Natural killer cell treated with Interleukin-12 subunit alpha and Interleukin-12 subunit beta and Interleukin-15 and Interleukin-18, amount 100 ng/mL, for 72 hours (primary cell): ENCODE results near the gene STOML2. TPM values are rescaled to one million over a fixed set of nuclear protein-coding genes. Genes with fewer than 3 reads are reported as not detected.

Experiments used
- ATAC-seq, 2 donors: fragments of 150-1000 bp; cut with Tn5 transposase in 1 of 2; sonication (Bioruptor Pico), chemical (Tn5 transposase) in 1 of 2; 2 replicates each; pipeline ENCODE4 v1.10.0; 2021
- DNase-seq: peaks from one replicate; pipeline ENCODE4 v3.0.0; 2022; ENCODE audit warnings: low spot score
- H3K27ac Mint-ChIP-seq, 2 donors: 1 replicate in 1 of 2; 2 replicates in 1 of 2; pipeline ENCODE4 v1.8.0; 2022; ENCODE audit warnings: mixed read lengths in 2 of 2, mild to moderate bottlenecking in 1 of 2, moderate library complexity in 1 of 2
- H3K27me3 Mint-ChIP-seq, 2 donors: 1 replicate in 1 of 2; 2 replicates in 1 of 2; pipeline ENCODE4 v1.8.0; 2022; ENCODE audit warnings: mixed read lengths in 2 of 2
- H3K36me3 Mint-ChIP-seq: one replicate; pipeline ENCODE4 v1.8.0; 2022; ENCODE audit warnings: mixed read lengths
- H3K4me1 Mint-ChIP-seq, 2 donors: 1 replicate in 1 of 2; 2 replicates in 1 of 2; pipeline ENCODE4 v1.8.0; 2022; ENCODE audit warnings: low read depth in 2 of 2, mixed read lengths in 2 of 2, mild to moderate bottlenecking in 1 of 2
- H3K4me3 Mint-ChIP-seq: one replicate; pipeline ENCODE4 v1.8.0; 2022; ENCODE audit warnings: mixed read lengths
- H3K9me3 Mint-ChIP-seq: 2 replicates; pipeline ENCODE4 v1.8.0; 2022; ENCODE audit warnings: mixed read lengths
- total RNA-seq, 2 donors: library from RNA; stranded (reverse); gene quantifications; one replicate each; pipeline ENCODE4 v1.2.3, GENCODE V29; 2022

The STOML2 gene
- total RNA-seq, 2 donors from 2014 or later, result 138 to 201 TPM

GRCh38 chr9:35072461-35073278 lies 30.3 kb downstream of the STOML2 start, which contains the start of gene VCP:
Gene VCP, minus strand, starts transcription at chr9:35072625. Its CDS starts 272 bp downstream, at chr9:35072353.
- peaks cover 54 to 60% of the 10 kb centered on the region in 2 donors for H3K4me1 Mint-ChIP-seq
- H3K9me3 Mint-ChIP-seq, result no peaks in the 10 kb centered on the region
- peaks cover 35% of the 10 kb centered on the region for H3K36me3 Mint-ChIP-seq
- peak; percentile 93 to 95 for ATAC-seq
- no peaks in the 10 kb centered on the region for H3K27me3 Mint-ChIP-seq
- H3K4me3 Mint-ChIP-seq, result peak within 1 kb of the TSS; percentile 94
- H3K27ac Mint-ChIP-seq, result peak within 1 kb of the TSS; percentile 93 to 96
- peak; percentile 98 for DNase-seq

- H3K36me3 Mint-ChIP-seq, result peaks cover 40% of the 10 kb centered on the region
- peak overlapping the region; percentile 94 for H3K4me3 Mint-ChIP-seq
- H3K9me3 Mint-ChIP-seq, result no peaks in the 10 kb centered on the region
- peak overlapping the region; percentile 93 to 96 for H3K27ac Mint-ChIP-seq
- peaks cover 55 to 59% of the 10 kb centered on the region in 2 donors for H3K4me1 Mint-ChIP-seq
- ATAC-seq (peak; percentile 84 to 86), DNase-seq (peak; percentile 87)
- no peaks in the 10 kb centered on the region for H3K27me3 Mint-ChIP-seq
These were observed 31.0 kb downstream of the STOML2 start for GRCh38 chr9:35071814-35072460.

GRCh38 chr9:35070823-35071813 lies 31.8 kb downstream of the STOML2 start:
- ATAC-seq (no peak), DNase-seq (no peak)
- peaks cover 56 to 58% of the 10 kb centered on the region in 2 donors for H3K4me1 Mint-ChIP-seq
- peak overlapping the region; percentile 94 for H3K4me3 Mint-ChIP-seq
- no peaks in the 10 kb centered on the region for H3K9me3 Mint-ChIP-seq
- peaks cover 42% of the 10 kb centered on the region for H3K36me3 Mint-ChIP-seq
- no peaks in the 10 kb centered on the region for H3K27me3 Mint-ChIP-seq
- H3K27ac Mint-ChIP-seq, result peak overlapping the region; percentile 93 to 96

GRCh38 chr9:35069020-35069419 lies 33.9 kb downstream of the STOML2 start:
- Mint-ChIP-seq H3K27me3 (no peaks in the 10 kb centered on the region), H3K9me3 (no peaks in the 10 kb centered on the region), H3K4me1 (peaks cover 53 to 56% of the 10 kb centered on the region in 2 donors), H3K36me3 (peaks cover 43% of the 10 kb centered on the region), H3K4me3 (peak overlapping the region; percentile 94), H3K27ac (peak overlapping the region; percentile 93 to 96)
- DNase-seq (no peak), ATAC-seq (no peak)

GRCh38 chr9:35067056-35067455 lies 35.9 kb downstream of the STOML2 start:
- Mint-ChIP-seq H3K4me3 (no peak overlapping the region), H3K27me3 (no peaks in the 10 kb centered on the region), H3K36me3 (peaks cover 57% of the 10 kb centered on the region), H3K9me3 (no peaks in the 10 kb centered on the region), H3K4me1 (peaks cover 38 to 48% of the 10 kb centered on the region in 2 donors), H3K27ac (peak overlapping the region in 1 of 2 donors; percentile 23)
- ATAC-seq (no peak), DNase-seq (no peak)

- Mint-ChIP-seq H3K27me3 (no peaks in the 10 kb centered on the region), H3K27ac (no peak overlapping the region), H3K4me1 (peaks cover 0 to 22% of the 10 kb centered on the region in 2 donors), H3K9me3 (no peaks in the 10 kb centered on the region), H3K36me3 (peaks cover 41% of the 10 kb centered on the region), H3K4me3 (no peak overlapping the region)
- ATAC-seq, result no peak
- DNase-seq, result no peak
These were observed 42.3 kb downstream of the STOML2 start for GRCh38 chr9:35060548-35061207.

- no peaks in the 10 kb centered on the region for H3K9me3 Mint-ChIP-seq
- no peak overlapping the region for H3K4me3 Mint-ChIP-seq
- no peaks in the 10 kb centered on the region for H3K27me3 Mint-ChIP-seq
- H3K4me1 Mint-ChIP-seq, result peaks cover 0 to 16% of the 10 kb centered on the region in 2 donors
- H3K27ac Mint-ChIP-seq, result no peak overlapping the region
- peaks cover 44% of the 10 kb centered on the region for H3K36me3 Mint-ChIP-seq
- DNase-seq (no peak), ATAC-seq (no peak)
These were observed 43.5 kb downstream of the STOML2 start for GRCh38 chr9:35059438-35059837.

GRCh38 chr9:35057271-35057620 lies 45.7 kb downstream of the STOML2 start:
- DNase-seq (no peak), ATAC-seq (no peak)
- peaks cover 29% of the 10 kb centered on the region for H3K36me3 Mint-ChIP-seq
- H3K27me3 Mint-ChIP-seq, result no peaks in the 10 kb centered on the region
- no peak overlapping the region for H3K27ac Mint-ChIP-seq
- no peaks in the 10 kb centered on the region for H3K9me3 Mint-ChIP-seq
- H3K4me1 Mint-ChIP-seq, result peaks cover 0 to 14% of the 10 kb centered on the region in 2 donors
- no peak overlapping the region for H3K4me3 Mint-ChIP-seq

GRCh38 chr9:35056571-35057270 lies 46.2 kb downstream of the STOML2 start:
- ATAC-seq, result no peak
- Mint-ChIP-seq H3K4me3 (no peak overlapping the region), H3K27ac (no peak overlapping the region), H3K27me3 (no peaks in the 10 kb centered on the region), H3K36me3 (peaks cover 26% of the 10 kb centered on the region), H3K9me3 (no peaks in the 10 kb centered on the region), H3K4me1 (peaks cover 0 to 12% of the 10 kb centered on the region in 2 donors)
- DNase-seq, result no peak

GRCh38 chr9:35054871-35055644 lies 47.9 kb downstream of the STOML2 start:
- H3K4me1 Mint-ChIP-seq, result peaks cover 5 to 13% of the 10 kb centered on the region in 2 donors
- H3K36me3 Mint-ChIP-seq, result peaks cover 27% of the 10 kb centered on the region
- ATAC-seq, result no peak
- no peak overlapping the region for H3K4me3 Mint-ChIP-seq
- DNase-seq, result no peak
- no peak overlapping the region for H3K27ac Mint-ChIP-seq
- no peaks in the 10 kb centered on the region for H3K9me3 Mint-ChIP-seq
- H3K27me3 Mint-ChIP-seq, result no peaks in the 10 kb centered on the region

GRCh38 chr9:35054185-35054835 lies 48.6 kb downstream of the STOML2 start:
- peaks cover 5 to 10% of the 10 kb centered on the region in 2 donors for H3K4me1 Mint-ChIP-seq
- H3K4me3 Mint-ChIP-seq, result no peak overlapping the region
- H3K36me3 Mint-ChIP-seq, result peaks cover 24% of the 10 kb centered on the region
- DNase-seq (no peak), ATAC-seq (no peak)
- H3K27me3 Mint-ChIP-seq, result no peaks in the 10 kb centered on the region
- no peak overlapping the region for H3K27ac Mint-ChIP-seq
- H3K9me3 Mint-ChIP-seq, result no peaks in the 10 kb centered on the region
